Retinal pigment epithelial cell (primary cell): ENCODE results near the gene DAB2IP.
A peak's percentile ranks its signal among the peaks of the same experiment; 100 is the strongest.

ENCODE experiments used
- DNase-seq: peaks from one replicate; pipeline ENCODE4 v3.0.0-alpha.2; 2010; ENCODE audit warnings: low read depth
- H3K4me3 ChIP-seq: 2 replicates; pipeline ENCODE4 v1.5.1; 2011; ENCODE audit warnings: mild to moderate bottlenecking, low read length, control low read depth, moderate library complexity
- CTCF ChIP-seq: conservative IDR thresholded peaks from 2 replicates; pipeline ENCODE4 v1.5.1; 2011; ENCODE audit warnings: low read depth, low read length, control low read depth, inconsistent platforms

Gene DAB2IP

GRCh38 chr9:121662891-121663580 lies 11.6 kb downstream of the DAB2IP start:
- TF ChIP-seq CTCF, result no peak

GRCh38 chr9:121663591-121663990 lies 12.2 kb downstream of the DAB2IP start:
- H3K4me3 ChIP-seq, result no peak overlapping the region
- DNase-seq, result no peak
- no peak for TF ChIP-seq CTCF

More at GRCh38 chr9:121662891-121663580, 11.6 kb downstream of the DAB2IP start:
- no peak overlapping the region for H3K4me3 ChIP-seq
- DNase-seq, result no peak

- TF ChIP-seq CTCF, result no peak
- no peak for DNase-seq
- H3K4me3 ChIP-seq, result no peak overlapping the region
Measured at GRCh38 chr9:121666294-121666693, 14.9 kb downstream of the DAB2IP start.

- no peak for TF ChIP-seq CTCF
- DNase-seq, result no peak
- no peak overlapping the region for H3K4me3 ChIP-seq
Measured at GRCh38 chr9:121667214-121667613, 15.8 kb downstream of the DAB2IP start.

GRCh38 chr9:121667890-121668289 lies 16.5 kb downstream of the DAB2IP start:
- no peak overlapping the region for H3K4me3 ChIP-seq
- TF ChIP-seq CTCF, result no peak
- no peak for DNase-seq

- TF ChIP-seq CTCF, result no peak
Measured at GRCh38 chr9:121670431-121670830, 19.0 kb downstream of the DAB2IP start.

GRCh38 chr9:121671612-121672155 lies 20.2 kb downstream of the DAB2IP start:
- DNase-seq, result no peak
- no peak overlapping the region for H3K4me3 ChIP-seq
- no peak for TF ChIP-seq CTCF

More at GRCh38 chr9:121670431-121670830, 19.0 kb downstream of the DAB2IP start:
- no peak overlapping the region for H3K4me3 ChIP-seq
- peak; percentile 54 for DNase-seq
